Thyroid gland (tissue), 4 donors: ENCODE results near the gene STRIP2. TPM values are rescaled to one million over a fixed set of nuclear protein-coding genes. Genes with fewer than 3 reads are reported as not detected.

Source experiments
- DNase-seq, 2 donors: peaks; one replicate each; pipeline ENCODE4 v3.0.0-alpha.2; 2019
- H3K27ac ChIP-seq, 3 donors: fragments of 200-600 bp; sonication (generic); 1 replicate in 2 of 3; 2 replicates in 1 of 3; pipeline ENCODE4 v1.5.1; 2016 to 2019; ENCODE audit warnings: mild to moderate bottlenecking in 1 of 3, moderate library complexity in 1 of 3
- H3K27me3 ChIP-seq: fragments of 200-600 bp; sonication (generic); one replicate; pipeline ENCODE4 v1.5.1; 2019
- H3K36me3 ChIP-seq, 2 donors: fragments of 200-600 bp; sonication (generic); one replicate each; pipeline ENCODE4 v1.5.1; 2016 to 2019
- H3K4me1 ChIP-seq, 2 donors: fragments of 200-600 bp; sonication (generic); one replicate each; pipeline ENCODE4 v1.5.1; 2017 to 2019
- H3K4me3 ChIP-seq, 3 donors: fragments of 200-600 bp; sonication (generic); replicated peaks in 1 of 3; 1 replicate in 2 of 3; 2 replicates in 1 of 3; pipeline ENCODE4 v1.5.1; 2016; ENCODE audit warnings: mild to moderate bottlenecking in 1 of 3
- H3K9me3 ChIP-seq: fragments of 200-600 bp; sonication (generic); one replicate; pipeline ENCODE4 v1.5.1; 2017
- POLR2A ChIP-seq, 2 donors: fragments of 450-650 bp; IDR thresholded peaks; one replicate each; pipeline ENCODE4 v1.6.1; 2017; ENCODE audit warnings: antibody characterized with exemption in 2 of 2, mild to moderate bottlenecking in 2 of 2, moderate library complexity in 1 of 2
- WGBS, 2 donors: methylation state at CpG; one replicate each; pipeline ENCODE4 v1.1.5; 2017; 5-methylcytosine and 5-hydroxymethylcytosine counted together
- intact Hi-C: fragments of 100-400 bp; cut with DNase I; formaldehyde crosslinking; loops from one replicate; pipeline ENCODE4 v1.15.1; 2023
- total RNA-seq, 4 donors: library from RNA; depleted of rRNA; stranded (reverse); fragments of >200 nt; gene quantifications; one replicate each; pipeline ENCODE4 v1.2.3, GENCODE V29; 2016
- TF ChIP-seq, protein P1 (sequence below), 6 experiments: fragments of 200-600 bp in 3 of 6; fragments of 450-650 bp in 3 of 6; sonication (generic) in 3 of 6; IDR thresholded peaks; one replicate each; pipeline ENCODE4 v1.5.1; 2016 to 2019; ENCODE audit warnings: antibody characterized with exemption in 6 of 6, mild to moderate bottlenecking in 2 of 6, inconsistent platforms in 1 of 6, moderate library complexity in 1 of 6

The STRIP2 gene
- total RNA-seq, 4 donors from 2014 or later: 0.22 to 0.94 (median 0.54) TPM

- TF ChIP-seq POLR2A (IDR thresholded peaks at IDR 0.05): no peak
- TF ChIP-seq, protein P1, sequence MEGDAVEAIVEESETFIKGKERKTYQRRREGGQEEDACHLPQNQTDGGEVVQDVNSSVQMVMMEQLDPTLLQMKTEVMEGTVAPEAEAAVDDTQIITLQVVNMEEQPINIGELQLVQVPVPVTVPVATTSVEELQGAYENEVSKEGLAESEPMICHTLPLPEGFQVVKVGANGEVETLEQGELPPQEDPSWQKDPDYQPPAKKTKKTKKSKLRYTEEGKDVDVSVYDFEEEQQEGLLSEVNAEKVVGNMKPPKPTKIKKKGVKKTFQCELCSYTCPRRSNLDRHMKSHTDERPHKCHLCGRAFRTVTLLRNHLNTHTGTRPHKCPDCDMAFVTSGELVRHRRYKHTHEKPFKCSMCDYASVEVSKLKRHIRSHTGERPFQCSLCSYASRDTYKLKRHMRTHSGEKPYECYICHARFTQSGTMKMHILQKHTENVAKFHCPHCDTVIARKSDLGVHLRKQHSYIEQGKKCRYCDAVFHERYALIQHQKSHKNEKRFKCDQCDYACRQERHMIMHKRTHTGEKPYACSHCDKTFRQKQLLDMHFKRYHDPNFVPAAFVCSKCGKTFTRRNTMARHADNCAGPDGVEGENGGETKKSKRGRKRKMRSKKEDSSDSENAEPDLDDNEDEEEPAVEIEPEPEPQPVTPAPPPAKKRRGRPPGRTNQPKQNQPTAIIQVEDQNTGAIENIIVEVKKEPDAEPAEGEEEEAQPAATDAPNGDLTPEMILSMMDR (IDR thresholded peaks at IDR 0.05): no peak
- Histone ChIP-seq H3K36me3 (no peaks in the 10 kb centered on the region), H3K4me3 (no peak overlapping the region), H3K27me3 (no peaks in the 10 kb centered on the region), H3K4me1 (peaks cover 4 to 5% of the 10 kb centered on the region in 2 donors), H3K9me3 (no peaks in the 10 kb centered on the region), H3K27ac (no peak overlapping the region)
- DNase-seq: no peak
- intact Hi-C loops: no loop called here
- 93 to 95% methylated on average over 7 to 8 of the region's 8 CpGs for WGBS, 2 donors
These were observed 69.5 kb downstream of the STRIP2 start for GRCh38 chr7:129503725-129504124.

DNA sequence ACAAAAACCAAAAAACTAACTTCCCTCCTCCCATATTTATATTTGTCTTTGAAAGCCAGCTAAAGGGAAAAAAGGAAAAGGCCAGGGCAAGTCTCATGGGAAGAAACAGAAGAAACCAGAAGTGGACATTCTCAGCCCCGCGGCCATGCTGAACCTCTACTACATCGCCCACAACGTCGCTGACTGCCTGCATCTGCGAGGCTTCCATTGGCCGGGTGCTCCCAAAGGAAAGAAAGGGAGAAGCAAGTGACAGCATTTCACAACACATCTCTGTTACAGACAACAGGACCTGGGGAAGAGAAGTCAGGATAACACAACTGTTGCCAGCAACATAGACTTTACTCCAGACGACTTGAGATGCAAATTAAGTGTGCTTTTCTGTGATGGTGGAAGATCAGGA lies 78.0 kb downstream of the STRIP2 start:
- H3K27ac ChIP-seq: no peak overlapping the region
- TF ChIP-seq, protein P1 (IDR thresholded peaks at IDR 0.05): no peak
- TF ChIP-seq POLR2A (IDR thresholded peaks at IDR 0.05): no peak

DNA sequence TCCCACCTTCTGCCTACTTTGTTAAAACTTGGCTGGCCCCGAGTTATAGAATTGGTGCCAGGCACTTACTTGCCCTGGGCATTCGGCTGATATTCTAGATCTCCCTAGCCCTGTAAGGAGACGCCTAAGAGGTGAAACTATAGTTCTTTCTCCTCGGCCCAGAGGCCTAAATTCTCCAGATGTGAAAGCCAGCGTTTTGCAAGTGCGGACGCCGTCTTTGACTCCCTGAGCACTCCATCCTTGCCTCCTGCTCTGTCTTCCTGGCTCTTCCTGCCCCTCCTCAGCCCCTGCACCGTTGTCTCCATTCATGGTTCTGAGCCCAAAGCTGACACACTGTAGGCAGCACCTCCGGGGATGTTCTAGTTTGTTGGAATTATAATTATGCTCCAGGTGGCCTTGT lies 79.3 kb downstream of the STRIP2 start:
- no peak overlapping the region for H3K4me3 ChIP-seq
- intact Hi-C loops: no loop called here
- TF ChIP-seq, protein P1 (IDR thresholded peaks at IDR 0.05): no peak
- TF ChIP-seq POLR2A (IDR thresholded peaks at IDR 0.05): no peak
- WGBS, 2 donors: 85 to 86% methylated on average over 10 of the region's 10 CpGs
- no peaks in the 10 kb centered on the region for H3K27me3 ChIP-seq
- no peaks in the 10 kb centered on the region for H3K4me1 ChIP-seq
- no peak overlapping the region for H3K27ac ChIP-seq
- H3K36me3 ChIP-seq: no peaks in the 10 kb centered on the region
- DNase-seq: no peak
- H3K9me3 ChIP-seq: no peaks in the 10 kb centered on the region

More for the DNA sequence above, 78.0 kb downstream of the STRIP2 start:
- 59 to 73% methylated on average over 8 of the region's 8 CpGs for WGBS, 2 donors
- no peaks in the 10 kb centered on the region for H3K9me3 ChIP-seq
- no peaks in the 10 kb centered on the region for H3K36me3 ChIP-seq
- no peaks in the 10 kb centered on the region for H3K4me1 ChIP-seq
- DNase-seq: no peak
- intact Hi-C loops: no loop called here
- no peaks in the 10 kb centered on the region for H3K27me3 ChIP-seq
- no peak overlapping the region for H3K4me3 ChIP-seq

- H3K27ac ChIP-seq: no peak overlapping the region
These were observed 80.5 kb downstream of the STRIP2 start for GRCh38 chr7:129514683-129515082.

DNA sequence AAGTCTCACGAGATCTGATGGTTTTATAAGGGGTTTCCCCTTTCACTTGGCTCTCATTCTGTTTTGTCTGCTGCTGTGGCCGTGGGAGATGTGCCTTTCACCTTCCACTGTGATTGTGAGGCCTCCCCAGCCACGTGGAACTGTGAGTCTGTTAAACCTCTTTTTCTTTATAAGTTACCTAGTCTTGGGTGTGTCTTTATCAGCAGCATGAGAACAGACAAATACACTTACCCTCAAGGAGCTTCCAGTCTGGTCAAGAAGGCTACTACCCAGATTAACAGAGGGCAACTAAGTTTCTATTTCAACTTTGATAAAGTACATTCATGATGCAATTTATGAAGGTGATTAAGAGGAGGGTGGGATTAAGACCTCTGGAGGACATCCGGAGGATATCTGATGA lies 81.1 kb downstream of the STRIP2 start:
- TF ChIP-seq POLR2A (IDR thresholded peaks at IDR 0.05): no peak
- TF ChIP-seq, protein P1 (IDR thresholded peaks at IDR 0.05): no peak
- no peaks in the 10 kb centered on the region for H3K9me3 ChIP-seq
- no peak for DNase-seq
- no peak overlapping the region for H3K27ac ChIP-seq
- no peaks in the 10 kb centered on the region for H3K27me3 ChIP-seq
- WGBS, 2 donors: 76 to 78% methylated on average over 4 of the region's 4 CpGs
- no peak overlapping the region for H3K4me3 ChIP-seq
- intact Hi-C loops: no loop called here
- no peaks in the 10 kb centered on the region for H3K4me1 ChIP-seq
- H3K36me3 ChIP-seq: no peaks in the 10 kb centered on the region

More at GRCh38 chr7:129514683-129515082, 80.5 kb downstream of the STRIP2 start:
- Histone ChIP-seq H3K4me3 (no peak overlapping the region), H3K4me1 (no peaks in the 10 kb centered on the region), H3K9me3 (no peaks in the 10 kb centered on the region), H3K27me3 (no peaks in the 10 kb centered on the region), H3K36me3 (no peaks in the 10 kb centered on the region)
- TF ChIP-seq, protein P1 (IDR thresholded peaks at IDR 0.05): no peak
- no peak for TF ChIP-seq POLR2A (IDR thresholded peaks at IDR 0.05)
- intact Hi-C loops: no loop called here
- DNase-seq: no peak
- WGBS, 2 donors: 44 to 62% methylated on average over 4 of the region's 4 CpGs
